Femur (tissue), 1 donor: ENCODE data around the gene C5orf63.
"Not testable (repeated sequence)": the region's sequence is repeated elsewhere in the genome, so short reads cannot be mapped to it uniquely, and the experiment has no call there.

Source experiments
- DNase-seq: peaks from one replicate; pipeline ENCODE4 v3.0.0-alpha.2; 2017

C5orf63 gene

GRCh38 chr5:127072861-127073846 lies at the start of gene C5orf63:
Gene C5orf63, minus strand, starts transcription at chr5:127073502. Its CDS starts 14,507 bp downstream, at chr5:127058995.
- DNase-seq = peak; percentile 70

GRCh38 chr5:127112347-127112864 lies 39.1 kb upstream of the C5orf63 start:
- DNase-seq = no peak

GRCh38 chr5:127111112-127111511 lies 37.8 kb upstream of the C5orf63 start:
- no peak for DNase-seq

- DNase-seq = not testable (repeated sequence)
These were observed 35.4 kb upstream of the C5orf63 start for GRCh38 chr5:127108624-127109260.

GRCh38 chr5:127101935-127102334 lies 28.6 kb upstream of the C5orf63 start:
- no peak for DNase-seq

GRCh38 chr5:127101533-127101932 lies 28.2 kb upstream of the C5orf63 start:
- DNase-seq = no peak

GRCh38 chr5:127098241-127098640 lies 24.9 kb upstream of the C5orf63 start:
- DNase-seq = no peak

GRCh38 chr5:127097278-127097677 lies 24.0 kb upstream of the C5orf63 start:
- no peak for DNase-seq

GRCh38 chr5:127096328-127096993 lies 23.2 kb upstream of the C5orf63 start:
- DNase-seq = no peak

- DNase-seq = no peak
These were observed 21.0 kb upstream of the C5orf63 start for GRCh38 chr5:127094161-127094814.

- DNase-seq = no peak
These were observed 19.4 kb upstream of the C5orf63 start for GRCh38 chr5:127092690-127093089.

- DNase-seq = no peak
These were observed 15.9 kb upstream of the C5orf63 start for GRCh38 chr5:127089191-127089590.

- no peak for DNase-seq
These were observed 14.9 kb upstream of the C5orf63 start for GRCh38 chr5:127088251-127088650.

- no peak for DNase-seq
These were observed 13.3 kb upstream of the C5orf63 start for GRCh38 chr5:127086589-127086988.

GRCh38 chr5:127085796-127086195 lies 12.5 kb upstream of the C5orf63 start:
- no peak for DNase-seq

- DNase-seq = no peak
These were observed 12.1 kb upstream of the C5orf63 start for GRCh38 chr5:127085371-127085770.

GRCh38 chr5:127084656-127085055 lies 11.4 kb upstream of the C5orf63 start:
- no peak for DNase-seq

GRCh38 chr5:127083711-127084110 lies 10.4 kb upstream of the C5orf63 start:
- no peak for DNase-seq

- no peak for DNase-seq
These were observed 6.7 kb upstream of the C5orf63 start for GRCh38 chr5:127079994-127080491.

- DNase-seq = no peak
These were observed 4.1 kb upstream of the C5orf63 start for GRCh38 chr5:127077366-127077765.

- no peak for DNase-seq
These were observed 3.2 kb upstream of the C5orf63 start for GRCh38 chr5:127076315-127077129.

- DNase-seq = no peak
These were observed 1.2 kb upstream of the C5orf63 start for GRCh38 chr5:127074466-127074865.
